Stimulated activated naive CD8-positive, alpha-beta T cell treated with anti-CD3 and anti-CD28 coated beads, Interleukin-15, Interleukin-2, amounts not matched to agents 100 U/mL and 50 U/mL, for 24 hours (primary cell): ENCODE measurements around the gene MORC2.
A peak's percentile ranks its signal among the peaks of the same experiment; 100 is the strongest.

Experiments used
- ATAC-seq: fragments of 150-1000 bp; cut with Tn5 transposase; one replicate; pipeline ENCODE4 v1.10.0; 2021
- DNase-seq: peaks from one replicate; pipeline ENCODE4 v3.0.0; 2021

Gene MORC2

DNA sequence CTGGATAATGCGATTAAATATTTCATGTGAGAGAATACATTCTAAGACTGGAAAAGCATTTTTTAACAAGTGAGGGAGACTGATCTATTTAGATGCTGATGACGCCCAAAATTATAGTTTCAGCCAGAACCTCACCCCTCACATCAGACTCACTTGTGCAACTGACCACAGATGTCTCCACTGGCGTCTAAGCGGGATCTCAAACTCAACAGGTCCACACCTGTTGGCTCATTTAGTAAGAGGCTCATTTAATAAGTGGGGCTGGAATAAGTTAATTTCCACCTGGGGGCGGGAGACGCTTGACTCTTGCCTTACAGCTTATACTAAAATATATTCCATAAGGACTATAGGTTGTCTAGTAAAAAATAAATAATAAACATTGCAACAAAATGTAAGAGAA is 47.5 kb downstream of the MORC2 start:
- ATAC-seq (no peak), DNase-seq (no peak)

DNA sequence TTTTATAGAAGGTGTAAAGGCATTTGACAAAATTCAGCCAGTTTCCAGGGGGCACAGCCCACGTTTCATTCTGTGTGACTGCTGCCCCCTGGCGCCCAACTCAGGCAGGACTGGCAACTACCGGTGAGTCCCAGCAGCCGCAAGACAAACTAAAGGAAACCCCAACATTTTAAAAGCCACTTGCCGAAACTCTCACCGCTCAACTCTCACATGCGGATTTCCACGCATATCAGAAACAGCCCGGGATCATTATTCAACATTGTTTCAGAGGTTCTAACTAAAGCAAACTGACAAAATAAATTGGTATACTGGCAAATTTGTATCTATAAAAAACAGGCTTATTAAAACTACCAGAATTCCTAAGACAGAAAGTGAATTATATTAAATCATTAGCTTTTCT is 48.2 kb downstream of the MORC2 start:
- ATAC-seq = peak; percentile 70
- DNase-seq = peak; percentile 88

DNA sequence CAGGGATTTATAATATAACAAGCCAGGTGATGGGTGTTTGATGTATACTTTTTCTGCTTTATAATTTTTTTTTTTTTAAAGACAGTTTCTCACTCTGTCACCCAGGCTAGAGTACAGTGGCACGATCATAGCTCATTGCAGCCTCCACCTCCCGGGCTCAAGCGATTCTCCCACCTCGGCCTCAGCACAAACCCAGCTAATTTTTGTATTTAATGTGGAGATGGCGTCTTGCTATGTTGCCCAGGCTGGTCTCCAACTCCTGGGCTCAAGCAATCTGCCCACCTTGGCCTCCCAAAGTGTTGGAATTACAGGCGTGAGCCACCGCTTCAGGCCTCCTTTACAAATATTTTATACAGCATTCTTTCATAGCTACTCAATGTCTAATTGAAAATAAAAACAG is 48.6 kb downstream of the MORC2 start:
- DNase-seq = no peak
- no peak for ATAC-seq

DNA sequence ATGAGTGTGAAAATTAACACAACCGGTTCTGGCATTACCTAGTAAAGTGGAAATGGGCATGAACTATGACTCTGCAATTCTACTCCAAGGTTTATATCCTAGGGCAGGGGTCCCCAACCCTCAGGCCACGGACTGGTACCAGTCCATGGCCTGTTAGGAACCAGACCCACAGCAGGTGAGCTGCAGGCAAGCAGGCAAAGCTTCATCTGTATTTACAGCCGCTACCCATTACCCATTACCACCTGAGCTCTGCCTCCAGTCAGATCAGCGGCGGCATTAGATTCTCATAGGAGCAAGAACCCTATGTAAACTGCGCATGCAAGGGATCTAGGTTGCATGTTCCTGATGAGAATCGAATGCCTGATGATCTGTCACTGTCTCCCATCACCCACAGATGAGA is 49.8 kb downstream of the MORC2 start:
- no peak for ATAC-seq
- no peak for DNase-seq

DNA sequence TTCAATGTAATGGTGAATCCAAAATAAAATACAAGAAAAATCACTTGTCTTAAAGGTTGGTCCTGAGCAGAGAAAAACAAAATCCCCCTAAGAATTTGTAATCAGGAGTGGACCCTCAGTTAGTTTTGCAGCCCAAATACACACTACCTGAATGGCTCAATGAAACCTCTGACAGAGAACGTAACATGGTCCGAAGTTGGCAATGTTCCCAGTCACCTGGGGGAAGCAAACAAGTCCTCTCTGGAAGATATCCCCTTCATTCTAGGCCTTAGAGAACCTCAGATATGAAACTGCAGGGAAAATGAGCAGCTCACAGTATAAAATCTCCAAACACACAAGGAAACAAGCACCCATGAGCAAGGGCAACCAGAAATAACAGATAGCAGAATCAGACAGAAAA is 58.2 kb downstream of the MORC2 start:
- ATAC-seq (no peak), DNase-seq (no peak)

DNA sequence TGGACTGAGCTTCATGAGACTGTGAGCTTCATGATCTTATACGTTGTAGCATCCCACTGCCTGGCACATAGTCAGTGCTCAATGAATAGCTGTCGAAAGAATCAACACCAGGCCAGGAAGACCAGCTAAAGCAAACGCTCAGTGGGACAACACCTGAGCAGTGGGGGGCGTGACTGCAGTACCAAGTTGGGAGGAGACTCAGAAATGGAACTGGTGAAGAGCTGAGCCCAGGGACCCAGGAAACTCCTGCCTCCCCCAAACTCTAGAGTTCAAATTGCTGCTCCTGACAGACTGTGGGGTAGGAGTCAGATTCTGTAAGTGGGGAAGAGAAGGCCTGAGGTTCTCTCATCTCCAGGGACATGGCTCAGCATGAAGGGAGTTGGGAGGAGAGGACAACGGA is 59.3 kb downstream of the MORC2 start:
- no peak for ATAC-seq
- no peak for DNase-seq

DNA sequence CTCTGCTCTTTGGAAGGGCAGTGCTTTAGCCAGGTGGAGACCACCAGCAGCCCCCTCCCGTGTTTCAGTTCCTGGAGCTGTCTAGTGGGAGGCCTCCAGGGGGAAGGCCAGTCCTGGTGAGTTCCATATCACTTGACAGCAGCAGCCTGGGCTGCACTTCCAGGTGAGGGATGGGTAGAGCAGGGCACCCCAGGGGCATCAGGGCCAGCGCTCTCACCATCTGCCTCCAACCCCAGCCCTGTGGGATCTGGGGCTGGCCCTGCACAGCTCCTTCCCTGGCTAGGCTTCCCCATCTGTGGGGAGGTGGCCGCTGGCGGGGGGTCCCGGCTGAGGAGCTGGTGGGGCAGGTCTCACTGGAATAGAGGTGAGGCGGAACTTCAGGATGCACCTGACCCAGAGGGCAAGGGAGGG is 60.5 kb downstream of the MORC2 start:
- DNase-seq = no peak
- no peak for ATAC-seq

DNA sequence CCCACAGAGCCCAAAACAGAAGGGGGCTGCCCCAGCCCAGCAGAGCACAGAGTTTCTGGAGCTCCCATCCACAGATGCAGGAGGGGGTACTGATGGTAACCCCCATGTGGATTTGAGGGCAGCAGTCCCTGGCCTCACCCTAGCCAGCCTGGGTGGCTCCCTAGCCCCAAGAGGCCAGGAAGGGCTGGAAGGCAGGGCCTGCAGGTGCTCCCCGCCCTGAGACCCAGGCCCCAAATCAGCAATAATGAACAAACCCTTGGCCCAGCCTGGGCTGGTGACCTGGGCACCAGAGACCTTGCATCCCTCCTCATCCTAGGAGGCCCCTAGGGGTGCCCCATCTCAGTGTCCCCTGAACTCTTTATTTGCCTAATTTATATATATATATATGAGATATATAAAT is 61.6 kb downstream of the MORC2 start:
- ATAC-seq = no peak
- no peak for DNase-seq

DNA sequence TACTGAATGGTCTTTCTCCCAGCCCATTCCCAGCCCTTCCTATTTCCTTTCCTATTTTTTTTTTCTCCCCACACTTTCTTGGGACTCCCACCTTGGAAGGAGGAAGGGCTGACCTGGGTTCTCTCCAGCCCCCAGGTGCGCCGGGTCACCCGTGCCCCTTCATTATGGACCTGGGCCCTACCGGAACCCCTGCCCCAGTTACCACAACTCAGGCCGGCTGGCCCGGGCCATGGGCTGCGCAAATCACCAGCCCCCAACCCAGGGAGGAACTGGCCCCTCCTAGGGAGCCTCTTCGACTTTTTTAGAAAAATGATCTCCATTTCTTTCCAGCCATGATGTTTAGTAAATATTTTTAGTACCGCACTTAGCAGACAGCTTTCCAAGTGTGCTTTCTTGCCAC is 62.2 kb downstream of the MORC2 start:
- ATAC-seq (no peak), DNase-seq (no peak)

DNA sequence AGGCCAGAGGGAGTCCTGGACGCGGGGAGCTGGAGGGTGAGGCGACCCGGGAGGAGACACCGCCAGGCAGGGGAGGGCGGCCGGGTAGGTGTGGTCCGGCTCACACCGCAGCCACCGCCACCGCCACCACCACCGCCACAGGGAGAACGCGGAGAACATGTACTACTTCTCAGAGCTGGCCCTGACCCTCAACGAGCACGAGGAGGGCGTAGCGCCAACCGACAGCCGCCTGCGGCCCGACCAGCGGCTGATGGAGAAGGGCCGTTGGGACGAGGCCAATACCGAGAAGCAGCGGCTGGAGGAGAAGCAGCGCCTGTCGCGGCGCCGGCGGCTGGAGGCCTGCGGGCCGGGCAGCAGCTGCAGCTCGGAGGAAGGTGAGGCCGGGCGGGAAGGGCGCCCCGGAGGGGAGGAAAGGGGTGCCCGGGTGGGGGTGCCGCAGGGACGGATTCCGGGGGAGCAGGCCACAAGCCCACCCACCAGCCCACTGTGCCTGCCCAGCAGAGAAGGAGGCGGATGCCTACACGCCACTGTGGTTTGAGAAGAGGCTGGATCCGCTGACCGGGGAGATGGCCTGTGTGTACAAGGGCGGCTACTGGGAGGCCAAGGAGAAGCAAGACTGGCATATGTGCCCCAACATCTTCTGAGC is 62.8 kb downstream of the MORC2 start:
- DNase-seq = no peak
- ATAC-seq = no peak

DNA sequence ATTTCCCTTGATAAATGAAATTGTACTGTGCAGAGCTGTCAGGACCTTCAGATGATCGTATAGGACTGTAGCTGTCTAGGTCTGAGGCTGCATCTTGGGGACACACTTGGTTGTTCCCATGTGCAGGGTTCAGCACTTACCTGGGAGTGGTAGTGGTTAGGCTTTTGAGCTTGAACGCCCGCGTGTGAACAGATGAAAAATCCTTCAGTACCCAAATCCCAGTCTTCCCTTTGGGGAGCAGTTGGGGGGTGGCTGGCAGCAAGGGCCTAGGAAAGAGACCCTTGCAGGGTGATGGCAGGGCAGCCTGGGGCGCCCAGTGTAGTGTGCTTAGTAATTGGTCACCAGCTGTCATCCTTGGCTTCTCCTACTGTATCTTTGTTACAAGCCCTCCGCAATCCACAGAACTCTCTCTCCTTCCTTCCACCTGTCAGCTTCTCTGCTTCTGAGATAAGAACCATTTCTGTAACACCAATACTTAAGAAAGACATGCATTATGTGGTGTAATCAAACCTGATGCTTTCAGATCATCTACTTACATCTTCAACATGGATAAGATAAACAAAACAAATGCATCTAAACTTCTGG is 64.6 kb downstream of the MORC2 start:
- ATAC-seq = no peak
- no peak for DNase-seq

DNA sequence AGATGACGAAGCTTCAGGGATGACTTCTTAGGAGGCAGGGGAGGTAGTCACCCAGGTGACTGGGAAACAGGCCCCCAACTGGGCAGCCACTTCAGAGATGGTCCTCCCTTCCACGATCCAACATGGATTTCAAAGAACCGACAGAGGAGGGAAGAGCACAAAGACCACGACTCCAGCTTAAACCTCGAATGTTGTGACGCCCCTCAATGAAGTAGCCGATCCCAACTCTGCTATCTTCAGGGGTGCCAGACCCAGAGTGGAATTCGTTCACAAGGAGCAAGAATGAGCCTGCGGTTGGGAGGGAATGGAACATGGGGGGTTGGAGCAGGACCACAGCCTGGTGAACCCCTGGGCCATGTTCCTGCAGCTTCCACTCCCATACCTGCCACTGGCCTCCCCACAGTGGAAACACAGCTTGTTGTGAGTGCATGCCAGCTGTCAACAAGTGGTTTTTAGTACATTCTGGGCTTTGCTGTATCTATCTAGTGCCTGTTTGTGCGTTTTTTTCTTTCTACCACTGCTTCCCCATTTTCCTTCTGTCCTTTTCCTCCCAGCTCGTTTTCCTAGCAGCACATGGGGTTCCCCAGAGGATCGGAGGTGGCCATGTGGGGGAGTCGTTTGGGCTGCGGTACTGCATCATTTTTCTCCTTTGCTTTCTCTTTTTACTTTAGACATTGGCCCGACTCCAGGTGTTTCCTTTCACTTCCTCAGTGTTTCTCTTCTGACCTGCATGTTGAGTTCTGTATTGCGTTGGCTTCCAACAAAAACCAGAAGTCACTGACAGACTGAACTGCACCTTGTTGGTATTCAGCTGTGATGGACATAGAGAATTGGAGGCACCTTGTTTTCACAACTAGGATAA is 65.8 kb downstream of the MORC2 start:
- DNase-seq (no peak), ATAC-seq (no peak)

DNA sequence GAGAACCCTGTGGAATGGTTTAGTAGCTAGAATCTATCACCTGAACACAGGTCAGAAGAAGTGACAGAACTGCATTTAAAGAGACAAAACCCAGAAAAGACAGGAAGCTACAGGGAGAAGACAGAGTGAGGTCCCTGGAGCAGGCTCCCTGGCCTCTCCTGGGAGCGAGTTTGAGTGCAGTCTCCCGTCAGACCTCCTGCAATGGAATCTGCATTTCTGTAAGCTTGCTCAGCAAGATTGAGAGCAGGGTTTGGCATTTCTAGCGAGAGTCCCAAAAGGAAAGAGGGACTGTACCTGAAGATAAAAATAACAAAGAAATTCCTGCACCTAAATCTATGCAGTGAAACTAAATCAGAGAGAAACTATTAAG is 74.2 kb downstream of the MORC2 start:
- ATAC-seq (no peak), DNase-seq (no peak)

DNA sequence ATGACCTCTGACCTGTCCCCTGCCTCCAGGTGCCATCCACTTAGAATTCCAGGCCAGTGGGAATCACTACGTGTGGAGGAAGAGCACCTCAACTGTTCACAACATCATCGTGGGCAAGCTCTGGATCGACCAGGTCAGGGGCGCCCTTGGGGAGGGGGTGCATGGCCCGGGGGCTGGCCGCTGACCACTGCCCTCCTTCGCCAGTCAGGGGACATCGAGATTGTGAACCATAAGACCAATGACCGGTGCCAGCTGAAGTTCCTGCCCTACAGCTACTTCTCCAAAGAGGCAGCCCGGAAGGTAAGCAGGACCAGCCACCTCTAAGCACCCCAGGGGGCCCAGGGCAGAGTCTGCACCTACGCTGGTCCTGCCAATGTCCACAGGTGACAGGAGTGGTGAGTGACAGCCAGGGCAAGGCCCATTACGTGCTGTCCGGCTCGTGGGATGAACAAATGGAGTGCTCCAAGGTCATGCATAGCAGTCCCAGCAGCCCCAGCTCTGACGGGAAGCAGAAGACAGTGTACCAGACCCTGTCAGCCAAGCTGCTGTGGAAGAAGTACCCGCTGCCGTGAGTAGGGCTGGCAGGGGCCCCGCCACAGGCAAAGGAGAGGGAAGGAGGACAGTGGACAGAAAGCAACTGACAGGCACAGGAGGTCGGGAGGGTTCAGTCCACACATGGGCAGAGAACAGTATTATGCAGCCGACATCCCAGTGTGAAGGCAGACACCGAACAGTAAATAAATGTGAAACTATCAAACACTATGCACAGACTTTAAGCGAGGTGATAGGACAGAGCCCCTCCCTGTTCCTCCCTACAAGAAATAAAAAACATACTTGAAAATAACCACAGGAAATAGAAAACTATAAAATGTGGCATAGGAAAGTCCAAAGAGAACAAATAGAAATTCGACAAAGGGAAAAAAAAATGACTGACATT is 74.9 kb downstream of the MORC2 start:
- DNase-seq (no peak), ATAC-seq (no peak)

DNA sequence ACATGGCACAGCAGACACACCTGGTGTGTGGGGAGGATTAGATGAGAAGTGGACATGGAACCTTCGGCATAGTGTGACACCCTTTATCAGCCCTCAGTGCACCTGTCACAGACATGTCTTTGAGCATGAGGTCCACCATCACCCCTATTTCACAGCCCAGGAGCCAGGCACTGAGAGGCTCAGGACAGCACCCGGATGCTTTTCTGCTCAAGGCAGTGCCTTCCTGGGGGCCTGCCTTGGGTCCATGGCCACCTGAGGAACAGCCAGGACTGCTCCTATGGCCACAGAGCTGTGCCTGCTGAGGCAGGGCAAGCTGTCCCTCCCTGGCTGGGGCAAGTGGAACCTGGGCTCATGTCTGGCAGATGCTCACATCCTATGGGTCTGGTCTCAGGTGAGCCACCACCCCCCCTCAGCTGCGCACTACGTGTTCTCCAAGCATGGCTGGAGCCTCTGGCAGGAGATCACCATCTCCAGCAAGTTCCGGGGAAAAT is 75.8 kb downstream of the MORC2 start:
- ATAC-seq (no peak), DNase-seq (no peak)

DNA sequence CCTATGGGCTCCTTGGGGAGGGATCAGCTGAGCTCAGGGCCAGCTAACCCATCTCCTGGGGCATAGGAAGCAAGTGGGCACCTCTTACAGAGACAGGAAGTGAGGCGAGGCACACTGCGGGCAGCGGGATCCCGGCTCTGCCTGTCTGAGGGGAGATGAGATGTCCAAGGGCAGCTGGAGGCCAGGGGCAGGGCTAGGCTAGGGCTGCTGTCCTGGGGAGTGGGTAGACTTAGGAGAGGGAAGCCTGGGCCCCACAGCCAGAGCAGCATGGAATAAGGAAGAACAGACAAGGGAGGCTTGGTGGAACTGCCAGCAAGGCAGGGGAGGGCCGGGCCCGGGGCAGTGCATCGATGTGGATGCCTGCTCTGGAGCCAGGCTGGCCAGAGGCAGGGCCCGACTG is 76.3 kb downstream of the MORC2 start:
- no peak for ATAC-seq
- no peak for DNase-seq

DNA sequence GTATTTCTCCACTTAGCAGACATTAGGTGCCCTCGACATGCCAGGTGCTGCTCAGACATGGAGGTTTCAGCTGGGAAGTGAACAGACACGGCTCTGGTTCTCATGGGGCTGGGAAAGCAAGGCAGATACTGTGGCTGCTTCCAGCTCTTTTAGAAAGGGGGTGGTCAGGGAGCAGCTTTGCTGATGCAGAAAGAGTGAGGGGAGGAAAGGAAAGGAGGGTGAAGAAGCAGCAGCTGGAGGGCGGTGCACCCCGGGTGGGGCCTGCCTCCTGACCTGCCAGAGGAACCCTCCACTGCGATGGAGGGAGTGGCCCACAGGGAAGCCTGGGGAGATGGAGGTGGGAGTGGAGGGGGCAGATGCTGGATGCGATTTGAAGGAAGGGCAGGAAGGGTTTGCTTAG is 76.8 kb downstream of the MORC2 start:
- ATAC-seq (no peak), DNase-seq (no peak)

DNA sequence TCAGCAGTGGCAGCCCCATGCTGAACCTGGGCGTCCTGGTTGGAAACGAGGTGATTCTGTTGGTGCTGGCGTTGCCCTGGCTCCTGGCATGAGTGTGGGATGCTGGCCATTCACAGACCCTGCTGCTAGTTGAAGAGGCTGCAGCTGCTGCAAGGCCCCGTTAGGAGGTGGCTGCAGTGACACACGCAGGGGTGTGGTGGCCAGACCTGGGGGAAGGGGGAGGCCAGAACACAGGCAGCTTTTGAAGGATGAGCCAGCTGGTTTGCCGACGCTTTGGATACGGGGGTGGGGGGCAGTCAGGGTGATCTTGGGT is 77.2 kb downstream of the MORC2 start:
- DNase-seq (no peak), ATAC-seq (no peak)

DNA sequence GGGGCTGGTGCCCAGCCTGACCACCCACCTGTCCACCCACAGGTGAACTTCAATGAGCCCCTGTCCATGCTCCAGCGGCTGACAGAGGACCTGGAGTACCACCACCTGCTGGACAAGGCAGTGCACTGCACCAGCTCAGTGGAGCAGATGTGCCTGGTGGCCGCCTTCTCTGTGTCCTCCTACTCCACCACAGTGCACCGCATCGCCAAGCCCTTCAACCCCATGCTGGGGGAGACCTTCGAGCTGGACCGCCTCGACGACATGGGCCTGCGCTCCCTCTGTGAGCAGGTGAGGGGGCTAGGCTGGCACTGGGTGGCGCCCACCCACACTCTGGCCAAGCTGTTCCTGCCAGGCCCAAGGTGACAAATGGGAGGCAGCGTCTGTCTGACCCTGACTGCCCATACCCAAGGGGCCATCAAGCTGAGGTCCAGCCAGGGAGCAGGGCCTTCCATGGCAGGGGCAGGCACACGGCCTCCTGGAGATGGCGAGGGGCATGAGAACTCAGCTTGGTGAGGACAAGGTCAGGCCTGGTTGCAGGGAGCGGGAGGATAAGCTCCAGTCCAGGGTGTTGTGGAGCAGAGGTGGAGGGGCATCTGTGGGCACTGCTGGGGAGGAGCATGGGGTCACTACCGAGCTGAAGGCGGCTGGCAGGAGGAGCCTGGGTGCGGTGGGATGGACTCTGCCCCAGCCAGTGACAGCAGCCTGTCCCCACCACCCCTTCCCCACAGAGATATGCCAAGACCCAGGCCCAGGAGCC is 77.7 kb downstream of the MORC2 start:
- peak; percentile 54 for ATAC-seq
- peak; percentile 38 for DNase-seq

DNA sequence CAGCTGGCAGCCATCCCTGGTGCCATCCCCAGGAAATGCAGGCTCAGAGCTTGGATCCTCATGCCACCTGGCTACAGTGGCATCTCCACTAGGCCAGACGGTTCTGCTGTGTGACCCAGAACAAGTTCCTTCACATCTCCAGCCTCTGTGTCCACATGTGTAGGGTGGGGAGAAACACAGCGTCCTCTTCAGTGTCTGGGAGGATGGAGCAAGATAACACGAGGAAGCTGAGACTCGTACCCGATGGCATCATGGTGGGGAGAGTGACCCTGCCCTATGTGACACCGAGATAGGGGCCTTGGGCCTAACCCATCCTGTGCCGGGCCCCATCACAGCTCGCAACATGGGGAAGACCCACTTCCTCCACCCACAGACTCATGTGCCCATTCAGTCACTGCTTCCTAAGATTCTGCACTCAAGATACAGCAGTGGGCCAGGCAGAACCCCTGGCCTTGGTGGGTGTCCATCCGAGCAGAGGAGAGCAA is 78.5 kb downstream of the MORC2 start:
- no peak for DNase-seq
- ATAC-seq = no peak

DNA sequence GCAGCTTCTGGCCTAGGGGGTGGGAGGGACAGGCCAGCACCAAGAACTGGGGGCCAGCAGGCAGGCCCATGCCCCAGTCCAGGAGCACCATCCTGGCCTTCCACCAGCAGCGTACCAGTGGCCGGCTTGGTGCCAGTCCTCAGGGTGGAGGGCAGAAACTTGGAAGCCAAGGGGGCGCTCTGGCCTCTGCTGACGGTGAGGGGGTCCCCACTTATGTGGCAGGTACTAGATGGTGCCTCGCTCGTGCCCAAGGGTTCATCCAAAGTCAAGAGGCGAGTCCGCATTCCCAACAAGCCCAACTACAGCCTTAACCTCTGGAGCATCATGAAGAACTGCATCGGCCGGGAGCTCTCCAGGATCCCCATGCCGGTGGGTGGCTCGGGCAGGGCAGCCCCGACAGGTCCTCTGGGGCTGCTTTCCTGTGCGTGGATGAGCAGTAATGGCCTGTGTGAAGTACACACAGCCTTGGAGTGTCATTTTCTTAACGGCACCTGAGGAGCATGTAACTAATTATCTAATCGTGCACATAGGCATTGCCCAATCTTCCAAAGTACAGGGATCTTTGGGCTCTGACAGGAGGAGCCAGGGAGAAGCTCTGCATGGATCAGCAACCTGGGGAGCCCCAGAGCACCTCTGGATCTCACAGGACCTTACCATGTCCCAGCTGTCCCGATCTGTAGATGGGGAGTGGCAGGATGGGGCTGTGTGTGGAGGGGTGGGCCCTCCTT is 79.1 kb downstream of the MORC2 start:
- ATAC-seq = no peak
- no peak for DNase-seq
